ENCODE results near the gene OPRL1. TPM values are rescaled to one million over a fixed set of nuclear protein-coding genes. Genes with fewer than 3 reads are reported as not detected.

OPRL1 gene
- total RNA-seq, 1 experiment from 2014 or later, result 1.5 TPM

- Histone ChIP-seq H4K20me1 (ENCODE audit: insufficient read depth) (no peaks in the 10 kb centered on the region), H3K9me3 (ENCODE audit: insufficient read depth, low read depth) (peaks cover 22% of the 10 kb centered on the region), H3F3A (ENCODE audit: insufficient read depth, low read depth) (peaks cover 6% of the 10 kb centered on the region; the same call in 1 of the 2 replicates), H3K4me3 (no peak overlapping the region), H3K27ac (no peak overlapping the region), H3K4me2 (no peak overlapping the region), H3K79me2 (ENCODE audit: low read depth) (no peaks in the 10 kb centered on the region), H2AFZ (no peak overlapping the region), H3K36me3 (ENCODE audit: low read depth) (no peaks in the 10 kb centered on the region), H3K4me1 (replicated peaks; ENCODE audit: insufficient read depth) (no peaks in the 10 kb centered on the region), H3K9me2 (ENCODE audit: insufficient read depth) (no peaks in the 10 kb centered on the region), H3K27me3 (ENCODE audit: insufficient read depth, low read depth) (peaks cover 62% of the 10 kb centered on the region)
- ChIA-PET CTCF (no interaction called here), POLR2A (ENCODE audit: unreplicated experiment) (no interaction called here)
- no peak for DNase-seq
- TF ChIP-seq EZH2 (IDR thresholded peaks at IDR 0.05; ENCODE audit: low read depth) (no peak), CTCF (conservative IDR thresholded peaks at IDR 0.05) (peak; percentile 56; the same call in 1 of the 2 replicates)
- intact Hi-C loops (cut with micrococcal nuclease; ENCODE audit: unreplicated experiment), result no loop called here
- no TSS peak for BruUV-seq (replicated peaks)
These were observed 65.8 kb downstream of the OPRL1 start for GRCh38 chr20:64145458-64146300.

- Histone ChIP-seq H3K79me2 (ENCODE audit: low read depth) (no peaks in the 10 kb centered on the region), H3K36me3 (ENCODE audit: low read depth) (no peaks in the 10 kb centered on the region), H3K4me1 (replicated peaks; ENCODE audit: insufficient read depth) (no peaks in the 10 kb centered on the region), H3K27me3 (ENCODE audit: insufficient read depth, low read depth) (peaks cover 55% of the 10 kb centered on the region), H4K20me1 (ENCODE audit: insufficient read depth) (no peaks in the 10 kb centered on the region), H3K9me2 (ENCODE audit: insufficient read depth) (no peaks in the 10 kb centered on the region), H3K4me2 (no peak overlapping the region), H3K27ac (no peak overlapping the region), H3K4me3 (no peak overlapping the region), H3F3A (ENCODE audit: insufficient read depth, low read depth) (peaks cover 9% of the 10 kb centered on the region; the same call in 1 of the 2 replicates), H2AFZ (no peak overlapping the region), H3K9me3 (ENCODE audit: insufficient read depth, low read depth) (peaks cover 22% of the 10 kb centered on the region)
- DNase-seq, result no peak
- TF ChIP-seq EZH2 (IDR thresholded peaks at IDR 0.05; ENCODE audit: low read depth) (no peak), CTCF (conservative IDR thresholded peaks at IDR 0.05) (no peak)
- ChIA-PET POLR2A (ENCODE audit: unreplicated experiment) (no interaction called here), CTCF (no interaction called here)
- intact Hi-C loops (cut with micrococcal nuclease; ENCODE audit: unreplicated experiment), result no loop called here
- BruUV-seq (replicated peaks), result no TSS peak
These were observed 66.5 kb downstream of the OPRL1 start for GRCh38 chr20:64146301-64146935.

GRCh38 chr20:64146936-64147477 is 67.1 kb downstream of the OPRL1 start:
- CTCF ChIA-PET, result no interaction called here

More at GRCh38 chr20:64146936-64147477, 67.1 kb downstream of the OPRL1 start:
- Histone ChIP-seq H3K4me2 (no peak overlapping the region), H3K4me3 (no peak overlapping the region), H3K4me1 (replicated peaks; ENCODE audit: insufficient read depth) (peaks cover 5% of the 10 kb centered on the region; the same call in 1 of the 2 replicates), H3K79me2 (ENCODE audit: low read depth) (no peaks in the 10 kb centered on the region), H3K27ac (no peak overlapping the region), H4K20me1 (ENCODE audit: insufficient read depth) (no peaks in the 10 kb centered on the region), H3K9me2 (ENCODE audit: insufficient read depth) (no peaks in the 10 kb centered on the region), H2AFZ (no peak overlapping the region), H3F3A (ENCODE audit: insufficient read depth, low read depth) (peaks cover 14% of the 10 kb centered on the region; the same call in 1 of the 2 replicates), H3K36me3 (ENCODE audit: low read depth) (no peaks in the 10 kb centered on the region), H3K27me3 (ENCODE audit: insufficient read depth, low read depth) (peaks cover 49% of the 10 kb centered on the region), H3K9me3 (ENCODE audit: insufficient read depth, low read depth) (peaks cover 22% of the 10 kb centered on the region)
- POLR2A ChIA-PET (ENCODE audit: unreplicated experiment), result no interaction called here
- intact Hi-C loops (cut with micrococcal nuclease; ENCODE audit: unreplicated experiment), result no loop called here
- no peak for DNase-seq
- BruUV-seq (replicated peaks), result no TSS peak
- TF ChIP-seq EZH2 (IDR thresholded peaks at IDR 0.05; ENCODE audit: low read depth) (no peak), CTCF (conservative IDR thresholded peaks at IDR 0.05) (no peak)

Data from PC-9 (cell line).